Measurements from ENCODE around the gene PAFAH1B2.
"Not testable (repeated sequence)": the region's sequence is repeated elsewhere in the genome, so short reads cannot be mapped to it uniquely, and the experiment has no call there.

The PAFAH1B2 gene, protein sequence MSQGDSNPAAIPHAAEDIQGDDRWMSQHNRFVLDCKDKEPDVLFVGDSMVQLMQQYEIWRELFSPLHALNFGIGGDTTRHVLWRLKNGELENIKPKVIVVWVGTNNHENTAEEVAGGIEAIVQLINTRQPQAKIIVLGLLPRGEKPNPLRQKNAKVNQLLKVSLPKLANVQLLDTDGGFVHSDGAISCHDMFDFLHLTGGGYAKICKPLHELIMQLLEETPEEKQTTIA

DNA sequence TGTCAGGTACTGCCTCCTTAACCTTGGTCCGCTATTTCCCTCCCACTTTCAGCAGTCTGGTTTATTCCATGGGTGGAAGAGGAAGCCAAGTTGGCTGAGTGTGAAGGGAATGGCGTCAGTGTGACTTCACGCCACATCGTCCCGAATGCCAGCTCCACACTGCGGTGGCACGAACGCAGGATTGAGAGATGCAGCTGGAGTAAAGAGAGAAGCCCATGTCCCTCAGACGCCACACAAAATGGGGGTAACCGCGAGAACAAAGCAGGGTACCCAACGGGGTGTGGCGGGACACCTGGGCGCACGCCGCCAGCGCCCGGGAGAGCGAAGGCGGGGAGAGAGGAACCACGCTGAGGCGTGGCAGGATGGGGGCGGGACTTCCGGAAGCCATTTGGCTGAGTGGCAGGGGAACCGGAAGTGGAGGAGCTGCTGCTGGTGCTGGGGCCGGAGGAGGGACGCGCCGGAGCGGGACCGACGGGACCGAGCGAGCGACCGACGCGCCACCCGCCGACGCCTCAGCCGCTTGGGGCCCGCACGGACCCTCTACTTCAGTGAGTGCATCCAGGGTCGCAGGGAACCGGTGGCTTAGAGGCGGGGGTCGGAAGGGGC lies at the start of gene PAFAH1B2:
Gene PAFAH1B2, plus strand, starts transcription at position 417 of the 606 bp plus-strand sequence. CDS start 8,161 bp downstream, outside the sequence.
- peak; percentile 95 for DNase-seq (ENCODE audit: low read depth)

DNA sequence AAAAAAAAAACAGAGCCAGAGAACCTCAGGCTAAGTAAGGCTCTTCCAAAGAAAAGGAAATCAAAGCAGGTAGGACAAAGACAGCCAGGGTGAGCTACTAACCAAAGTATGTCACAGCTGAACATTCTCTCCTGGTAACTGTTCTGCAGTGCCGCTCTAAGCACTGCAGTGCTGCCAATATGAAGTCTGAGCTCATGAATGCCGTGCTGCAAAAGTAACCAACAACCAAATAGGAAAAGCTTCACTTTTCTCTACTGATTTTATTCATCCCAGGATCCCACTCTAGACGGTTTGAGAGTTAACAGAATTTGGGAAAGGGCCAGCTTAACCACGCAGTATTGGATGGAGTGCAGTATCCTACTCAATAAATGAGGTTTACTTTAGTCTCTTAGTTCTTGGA lies 49.3 kb upstream of the PAFAH1B2 start:
- no peak for DNase-seq (ENCODE audit: low read depth)

DNA sequence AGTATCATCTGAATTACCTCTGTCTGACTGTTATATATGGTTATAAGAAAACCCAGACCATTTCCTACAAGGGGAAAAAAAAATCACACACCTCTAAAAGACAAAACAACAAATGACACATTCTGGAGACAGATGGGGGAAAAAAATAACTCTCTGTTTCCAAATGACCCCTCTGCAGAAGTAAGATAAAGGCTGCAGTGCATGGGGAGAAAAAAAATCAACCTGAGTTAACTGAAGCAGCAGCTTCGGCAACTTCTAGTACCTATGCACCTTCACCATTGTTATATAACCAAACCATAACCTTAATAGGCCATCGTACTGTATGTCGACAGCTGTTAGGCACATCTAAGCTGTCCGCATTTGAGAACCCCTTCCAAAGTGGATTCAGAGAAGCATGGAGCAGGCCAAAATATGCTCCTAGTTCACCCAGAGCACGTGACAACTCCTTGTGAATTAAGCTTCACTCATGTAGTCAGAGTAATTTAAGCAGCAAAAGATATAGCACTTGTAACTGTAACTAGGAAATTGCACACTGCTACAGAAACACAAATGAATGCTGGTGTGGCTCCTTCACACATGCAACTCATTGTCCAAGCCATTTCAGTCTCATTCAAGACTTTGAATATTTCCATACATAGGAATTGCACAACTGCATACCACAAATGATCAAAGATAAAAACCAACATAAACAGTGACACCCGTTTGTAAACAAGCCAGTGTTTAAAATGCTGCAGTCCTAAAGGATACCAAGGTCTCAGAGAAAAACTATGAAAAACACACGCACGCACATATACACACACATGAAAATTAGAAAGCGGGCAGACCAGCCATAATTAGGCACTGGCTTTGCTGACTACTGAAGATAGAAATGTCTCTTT lies 48.6 kb upstream of the PAFAH1B2 start:
- no peak for DNase-seq (ENCODE audit: low read depth)

DNA sequence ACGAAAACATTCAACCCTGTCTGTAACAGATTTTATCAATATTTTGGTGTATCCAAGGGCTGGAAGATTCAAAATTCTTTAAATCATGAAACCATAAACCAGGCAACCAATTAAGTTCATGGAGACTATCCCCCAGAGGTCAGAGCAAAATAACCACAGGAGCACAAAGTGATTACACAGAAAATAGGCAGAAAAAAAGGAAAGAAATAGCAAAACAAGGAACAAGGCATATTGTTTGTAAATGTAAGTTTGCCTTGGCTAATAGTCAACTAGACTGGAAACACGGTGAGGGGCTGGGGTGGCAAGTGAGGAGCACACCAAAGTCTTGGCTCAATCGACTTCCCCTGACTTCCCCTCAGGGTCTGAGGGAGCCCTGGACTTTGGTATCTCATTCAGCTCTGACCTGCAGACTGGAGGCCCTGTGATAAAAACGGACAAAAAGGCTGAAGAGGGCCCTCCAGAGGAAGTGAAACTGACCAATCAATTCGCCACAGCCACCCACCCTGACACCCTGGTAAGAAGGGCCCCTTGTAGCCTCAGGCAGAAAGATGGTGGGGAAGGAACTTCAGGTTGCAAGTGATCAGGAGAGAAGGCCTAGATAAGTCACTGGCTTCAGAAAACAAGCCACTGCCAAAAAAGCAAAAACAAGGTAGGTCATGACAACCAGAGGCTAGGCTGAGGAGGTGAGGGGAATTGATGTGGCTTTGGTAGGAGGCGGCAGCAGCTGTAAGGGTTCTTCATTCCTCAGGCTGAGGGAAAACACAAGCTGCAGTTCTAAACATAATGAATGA lies 47.7 kb upstream of the PAFAH1B2 start:
- DNase-seq (ENCODE audit: low read depth), result peak; percentile 8

DNA sequence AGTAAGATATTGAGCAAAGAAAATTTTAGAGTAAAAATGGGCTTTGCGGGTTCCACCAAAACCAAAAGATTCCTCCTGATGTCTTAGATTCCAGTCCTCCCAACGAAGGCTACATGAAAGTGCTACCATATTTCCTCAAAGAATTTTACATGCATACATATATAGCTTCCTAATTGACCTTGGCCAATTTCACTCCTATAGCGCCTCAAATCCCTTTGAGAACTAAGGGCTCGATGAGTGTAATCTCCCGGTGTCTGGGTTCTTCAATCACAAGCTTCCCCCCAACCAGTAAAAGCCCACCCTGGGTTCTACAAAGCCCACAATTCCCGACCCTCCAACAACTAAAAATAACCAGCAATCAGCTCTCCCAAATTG lies 47.1 kb upstream of the PAFAH1B2 start:
- no peak for DNase-seq (ENCODE audit: low read depth)

DNA sequence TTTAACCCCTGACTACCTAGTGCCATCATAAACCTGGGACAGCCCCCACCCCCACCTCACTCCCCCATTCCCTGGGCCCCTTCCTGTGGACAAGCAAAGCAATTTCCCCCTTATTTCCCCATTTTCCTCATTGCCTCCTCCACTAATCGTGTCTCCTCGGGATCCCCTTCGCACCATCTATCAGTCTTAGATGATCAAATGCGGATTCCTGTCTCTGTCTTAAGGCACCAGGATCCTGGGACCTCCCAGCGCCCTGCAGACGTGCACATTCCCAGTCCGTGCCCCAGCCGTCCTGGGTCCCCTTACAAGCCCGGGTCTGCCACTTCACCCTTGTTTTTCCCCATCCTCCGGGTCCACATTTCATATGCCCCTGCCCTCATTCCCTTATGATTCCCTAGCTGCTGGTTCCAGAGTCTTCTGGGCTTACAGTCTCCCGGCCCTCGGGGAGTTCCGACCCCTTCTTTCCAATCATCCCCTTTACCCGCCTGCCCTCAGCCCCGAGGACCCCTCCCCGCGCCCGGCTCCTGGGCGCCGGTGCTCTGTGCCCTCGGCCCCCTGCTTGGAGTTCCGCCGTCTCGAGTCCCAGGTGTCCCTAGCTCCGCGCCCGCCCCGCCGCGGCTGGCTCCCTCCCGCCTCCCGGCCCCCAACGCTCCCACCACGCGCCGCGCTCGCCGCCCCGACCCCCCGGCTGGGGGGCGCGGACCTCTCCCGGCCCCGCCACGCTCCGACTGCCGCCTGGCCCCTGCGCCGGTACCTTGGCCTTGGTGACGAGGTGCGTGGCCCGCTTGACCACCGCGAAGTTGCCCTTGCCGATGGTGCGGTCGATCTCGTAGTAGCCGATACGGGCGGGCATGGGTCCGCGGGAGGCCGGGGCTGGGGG lies 46.5 kb upstream of the PAFAH1B2 start:
- DNase-seq (ENCODE audit: low read depth), result peak; percentile 19

DNA sequence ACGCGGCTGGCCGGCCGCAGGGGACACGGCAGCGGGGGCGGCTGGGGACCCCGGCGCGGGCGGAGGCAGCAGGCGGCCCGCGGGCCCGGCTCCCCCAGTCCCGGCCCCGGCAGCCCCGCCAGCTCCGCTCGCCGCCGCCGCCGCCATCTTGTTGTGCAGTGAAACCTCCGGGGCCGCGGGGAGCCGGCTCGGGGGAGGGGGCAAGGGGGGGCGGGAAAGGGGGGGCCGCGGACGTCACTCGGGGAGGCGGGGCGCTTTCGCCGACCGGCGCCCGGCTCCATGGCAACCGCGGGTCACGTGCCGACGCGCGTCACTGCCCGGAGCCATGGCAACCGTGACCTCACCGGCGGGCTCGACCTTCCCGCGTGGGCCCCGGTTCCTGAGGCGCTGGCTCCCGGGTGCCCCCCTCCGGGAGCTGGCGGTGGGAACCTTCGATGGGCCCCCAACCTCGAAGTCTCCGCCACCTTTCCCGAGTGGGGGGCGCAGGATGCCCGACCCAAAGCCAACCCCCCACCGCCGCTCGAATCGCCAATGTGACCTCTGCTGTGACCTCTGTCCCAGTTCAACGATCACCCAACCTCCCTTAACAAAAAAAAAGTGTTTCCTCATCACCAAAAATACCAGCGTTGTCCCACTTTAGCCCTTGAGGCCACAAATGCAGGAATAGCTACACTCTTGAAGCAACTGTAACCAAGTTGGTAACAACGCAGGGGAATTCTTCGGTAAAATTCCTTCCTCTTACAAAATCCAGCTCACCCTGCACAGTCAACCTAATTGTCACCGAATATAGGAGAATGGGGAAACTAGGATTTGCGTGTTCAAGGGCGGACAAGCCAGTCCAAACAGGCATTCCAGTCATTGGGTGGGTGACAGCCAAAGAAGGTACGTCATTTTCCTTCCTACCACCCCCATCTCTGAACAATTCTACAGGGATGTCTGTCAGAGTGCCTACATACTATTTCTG lies 45.5 kb upstream of the PAFAH1B2 start, which contains the start of gene SIK3:
Gene SIK3, minus strand, starts transcription at position 160 of the 964 bp plus-strand sequence. Its CDS starts 13 bp downstream, at position 147.
- peak; percentile 92 for DNase-seq (ENCODE audit: low read depth)

DNA sequence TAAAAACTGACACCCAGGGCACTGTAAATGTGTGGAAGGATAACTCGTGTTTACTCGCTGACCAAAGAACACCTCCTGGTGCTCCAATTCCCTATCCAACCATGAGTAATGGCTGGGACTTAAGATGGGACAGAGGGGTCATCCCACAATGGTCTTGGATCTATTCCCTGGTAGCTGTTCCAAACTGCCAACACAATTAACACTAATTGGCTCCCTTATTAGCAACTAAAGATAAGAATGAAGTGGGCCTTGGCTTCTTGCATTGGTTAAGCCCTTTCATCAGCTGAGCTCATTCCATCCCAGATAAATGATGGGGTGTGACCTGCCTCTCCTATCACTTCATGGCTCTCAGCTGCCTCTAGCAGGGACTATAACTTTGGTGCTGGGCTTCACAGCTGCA lies 44.4 kb upstream of the PAFAH1B2 start:
- DNase-seq (ENCODE audit: low read depth), result no peak

DNA sequence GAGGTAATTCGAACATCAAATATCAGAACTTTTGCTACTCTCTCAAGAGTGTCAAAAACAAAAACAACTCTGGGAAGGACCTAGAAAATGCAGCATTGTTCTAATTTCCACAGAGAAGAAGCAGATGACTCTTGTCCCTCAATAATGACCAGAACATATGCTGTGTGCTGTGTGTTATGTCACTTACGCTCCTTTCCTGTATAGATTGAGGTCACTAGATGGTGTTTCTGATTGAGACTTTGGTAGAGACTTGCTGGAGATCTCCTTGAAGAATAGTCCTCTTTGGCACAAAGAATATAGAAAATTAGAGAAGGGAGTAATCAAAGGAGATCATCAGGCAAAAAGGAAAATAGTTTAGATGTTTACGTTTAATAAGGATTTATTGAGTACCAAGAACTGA lies 43.5 kb upstream of the PAFAH1B2 start:
- DNase-seq (ENCODE audit: low read depth), result no peak

DNA sequence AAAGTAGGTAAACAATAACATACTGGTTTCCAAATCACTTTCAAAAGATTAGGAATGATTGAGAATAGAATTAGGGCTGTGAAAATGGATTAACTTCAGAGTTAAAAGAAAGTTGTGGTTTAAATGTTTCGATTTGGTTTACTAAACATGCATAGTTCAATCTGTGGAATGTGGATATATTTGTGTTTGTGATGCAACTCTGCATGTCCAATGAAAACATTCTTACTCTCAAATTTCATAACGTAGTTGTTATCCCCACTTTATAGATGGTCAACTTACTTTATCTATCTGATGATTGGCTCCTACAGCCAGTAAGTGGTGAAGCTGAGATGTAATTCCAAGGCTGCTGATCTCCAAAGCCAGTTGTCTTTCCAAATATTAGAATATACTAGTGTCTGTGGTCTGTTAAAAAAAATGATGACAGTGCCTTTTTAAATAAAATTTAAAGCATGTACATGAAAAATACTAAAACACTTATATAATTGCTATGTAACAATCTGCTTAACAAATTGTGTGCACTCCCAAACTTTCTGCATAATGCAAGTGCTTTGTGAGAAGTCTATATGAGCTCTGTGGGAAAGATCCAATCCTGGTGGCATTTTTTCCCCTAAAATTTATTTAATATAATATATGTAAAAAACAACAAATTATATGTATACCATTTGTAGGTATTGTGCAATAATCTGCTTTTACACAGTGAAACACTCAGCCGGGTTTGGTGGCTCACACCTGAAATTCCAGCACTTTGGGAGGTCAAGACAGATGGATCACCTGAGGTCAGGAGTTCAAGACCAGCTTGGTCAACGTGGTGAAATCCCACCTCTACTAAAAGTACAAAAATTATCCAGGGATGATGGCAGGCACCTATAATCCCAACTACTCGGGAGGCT lies 36.1 kb upstream of the PAFAH1B2 start:
- no peak for DNase-seq (ENCODE audit: low read depth)

DNA sequence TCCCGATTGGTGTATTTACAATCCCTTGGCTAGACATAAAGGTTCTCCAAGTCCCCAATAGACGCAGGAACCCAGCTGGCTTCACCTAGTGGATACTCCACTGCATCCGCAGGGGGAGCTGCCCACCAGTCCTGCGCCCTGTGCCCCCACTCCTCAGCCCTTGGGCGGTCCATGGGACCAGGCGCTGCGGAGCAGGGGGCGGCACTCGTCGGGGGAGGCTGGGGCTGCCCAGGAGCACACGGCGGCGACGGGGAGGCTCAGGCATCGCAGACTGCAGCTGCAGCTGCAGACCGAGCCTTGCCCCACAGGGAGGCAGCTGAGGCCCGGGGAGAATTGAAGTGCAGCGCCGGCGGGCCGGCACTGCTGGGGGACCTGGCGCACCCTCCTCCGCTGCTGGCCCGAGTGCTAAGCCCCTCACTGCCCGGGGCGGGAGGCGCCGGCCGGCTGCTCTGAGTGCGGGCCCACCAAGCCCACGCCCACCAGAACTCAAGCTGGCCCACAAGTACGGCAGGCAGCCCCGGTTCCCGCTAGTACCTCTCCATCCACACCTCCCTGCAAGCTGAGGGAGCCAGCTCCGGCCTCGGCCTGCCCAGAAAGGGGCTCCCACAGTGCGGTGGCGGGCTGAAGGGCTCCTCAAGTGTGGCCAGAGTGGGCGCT lies 33.7 kb upstream of the PAFAH1B2 start:
- DNase-seq (ENCODE audit: low read depth), result no peak

DNA sequence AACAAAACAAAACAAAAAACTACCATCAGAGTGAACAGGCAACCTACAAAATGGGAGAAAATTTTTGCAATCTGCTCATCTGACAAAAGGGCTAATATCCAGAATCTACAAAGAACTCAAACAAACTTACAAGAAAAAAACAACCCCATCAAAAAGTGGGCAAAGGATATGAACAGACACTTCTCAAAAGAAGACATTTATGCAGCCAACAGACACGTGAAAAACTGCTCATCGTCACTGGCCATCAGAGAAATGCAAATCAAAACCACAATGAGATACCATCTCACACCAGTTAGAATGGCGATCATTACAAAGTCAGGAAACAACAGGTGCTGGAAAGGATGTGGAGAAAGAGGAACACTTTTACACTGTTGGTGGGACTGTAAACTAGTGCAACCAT lies 31.6 kb upstream of the PAFAH1B2 start:
- DNase-seq (ENCODE audit: low read depth), result not testable (repeated sequence)

DNA sequence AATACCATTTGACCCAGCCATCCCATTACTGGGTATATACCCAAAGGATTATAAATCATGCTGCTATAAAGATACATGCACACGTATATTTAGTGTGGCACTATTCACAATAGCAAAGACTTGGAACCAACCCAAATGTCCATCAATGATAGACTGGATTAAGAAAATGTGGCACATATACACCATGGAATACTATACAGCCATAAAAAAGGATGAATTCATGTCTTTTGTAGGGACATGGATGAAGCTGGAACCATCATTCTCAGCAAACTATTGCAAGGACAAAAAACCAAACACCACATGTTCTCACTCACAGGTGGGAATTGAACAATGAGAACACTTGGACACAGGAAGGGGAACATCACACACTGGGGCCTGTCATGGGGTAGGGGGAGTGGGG lies 31.1 kb upstream of the PAFAH1B2 start:
- DNase-seq (ENCODE audit: low read depth), result not testable (repeated sequence)

DNA sequence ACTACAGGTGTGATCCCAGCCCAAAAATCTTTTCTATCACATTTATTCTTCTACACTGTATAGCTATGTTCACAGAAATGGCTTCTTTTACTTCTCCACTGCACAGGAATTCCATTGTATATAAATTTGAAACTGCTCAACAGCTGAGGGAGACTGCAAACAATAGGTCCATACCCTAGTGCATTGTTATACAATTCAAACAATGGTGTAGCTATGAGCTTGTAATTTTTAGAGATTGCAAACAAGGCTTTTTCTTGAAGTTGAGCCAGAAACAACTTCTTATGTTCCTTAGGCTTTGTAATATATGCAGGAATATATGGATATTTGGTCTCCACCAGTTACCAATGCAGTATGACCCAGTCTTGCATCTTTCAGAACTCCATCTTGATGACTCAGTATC lies 26.4 kb upstream of the PAFAH1B2 start:
- no peak for DNase-seq (ENCODE audit: low read depth)

DNA sequence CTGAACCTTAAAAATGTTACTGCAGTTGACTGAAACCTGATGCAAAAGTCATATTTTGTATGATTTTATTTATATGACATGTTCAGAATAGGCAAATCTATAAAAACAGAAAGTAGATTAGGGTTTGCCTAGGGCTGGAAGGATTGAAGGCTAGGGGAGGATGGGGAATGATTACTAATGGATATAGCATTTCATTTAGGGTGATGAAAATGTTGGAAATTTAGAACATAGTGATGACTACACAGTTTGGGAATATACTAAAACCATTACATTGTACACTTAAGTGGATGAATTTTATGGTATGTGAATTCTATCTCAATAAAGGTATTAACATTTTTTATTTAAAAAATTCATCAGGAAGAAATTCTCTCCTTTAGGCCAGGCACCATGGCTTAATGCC lies 22.9 kb upstream of the PAFAH1B2 start:
- DNase-seq (ENCODE audit: low read depth), result no peak

DNA sequence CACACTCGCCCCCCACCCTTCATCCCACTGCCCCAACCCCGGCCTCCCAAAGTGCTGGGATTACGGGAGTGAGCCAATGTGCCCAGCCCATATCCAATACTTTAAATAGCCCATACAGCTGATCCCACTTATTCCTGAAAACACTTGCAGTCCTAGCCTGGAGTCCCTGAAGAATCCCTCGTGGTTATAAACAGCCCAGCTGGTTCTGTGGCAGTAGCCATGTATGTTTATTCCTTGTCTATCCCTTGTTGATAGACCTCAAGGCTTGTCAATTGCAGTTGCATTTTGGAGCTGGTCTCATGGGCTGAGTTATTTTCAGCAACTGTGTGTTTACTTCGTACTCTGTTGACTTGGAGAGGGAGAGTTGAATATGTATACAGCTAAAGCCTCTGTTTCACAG lies 21.5 kb upstream of the PAFAH1B2 start:
- DNase-seq (ENCODE audit: low read depth), result no peak

DNA sequence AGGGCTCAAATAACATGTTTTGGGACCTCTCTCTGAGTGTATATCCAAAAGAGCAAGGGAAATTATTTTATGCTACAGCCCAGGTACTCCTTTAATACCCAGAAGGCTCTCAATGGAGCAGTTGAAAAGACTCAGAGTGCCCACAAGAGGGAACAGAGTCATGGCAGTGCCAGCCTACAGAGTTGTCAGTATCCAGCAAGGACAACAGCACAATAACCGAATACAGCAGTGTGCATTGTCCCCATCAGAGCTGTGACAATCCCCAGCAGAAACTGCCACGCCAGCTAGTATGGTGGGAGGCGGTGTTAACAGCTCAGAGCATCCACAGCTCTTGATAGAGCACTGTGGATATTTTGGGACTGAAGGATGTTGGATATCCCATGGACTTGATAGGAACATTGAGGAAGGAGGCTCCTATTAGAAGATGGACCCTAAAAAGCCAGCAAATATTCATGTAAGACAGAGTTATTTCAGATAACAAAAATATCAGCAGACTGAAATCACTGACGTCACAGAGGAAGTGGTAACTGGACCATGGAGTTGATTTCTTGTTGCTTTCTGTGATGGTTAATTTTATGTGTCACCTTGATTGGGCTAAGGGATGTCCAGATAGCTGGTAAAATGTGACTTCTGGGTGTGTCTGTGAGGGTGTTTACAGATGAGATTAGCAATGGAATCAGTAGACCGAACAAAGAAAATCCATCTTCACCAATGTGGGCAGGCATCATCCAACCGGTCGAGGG lies 17.7 kb upstream of the PAFAH1B2 start:
- DNase-seq (ENCODE audit: low read depth), result no peak

All from activated T-cell treated with anti-CD3 and anti-CD28 coated beads for 48 hours (primary cell).